EL (cell line): ENCODE data around the gene BBS9.
"Not testable (repeated sequence)": the region's sequence is repeated elsewhere in the genome, so short reads cannot be mapped to it uniquely, and the experiment has no call there.

Experiments
- DNase-seq: peaks from one replicate; pipeline ENCODE4 v3.0.0-alpha.2; 2016

The BBS9 gene

GRCh38 chr7:33200282-33200681 lies 70.9 kb downstream of the BBS9 start:
- DNase-seq: no peak

- no peak for DNase-seq
These were observed 72.5 kb downstream of the BBS9 start for GRCh38 chr7:33201821-33202220.

- no peak for DNase-seq
These were observed 81.6 kb downstream of the BBS9 start for GRCh38 chr7:33210958-33211357.

- DNase-seq: no peak
These were observed 82.8 kb downstream of the BBS9 start for GRCh38 chr7:33212144-33212543.

GRCh38 chr7:33215992-33216391 lies 86.6 kb downstream of the BBS9 start:
- no peak for DNase-seq

GRCh38 chr7:33217595-33217994 lies 88.2 kb downstream of the BBS9 start:
- DNase-seq: no peak

GRCh38 chr7:33218841-33219535 lies 89.6 kb downstream of the BBS9 start:
- DNase-seq: not testable (repeated sequence)

GRCh38 chr7:33220231-33220630 lies 90.9 kb downstream of the BBS9 start:
- DNase-seq: no peak

GRCh38 chr7:33221390-33221789 lies 92.0 kb downstream of the BBS9 start:
- DNase-seq: no peak

- DNase-seq: no peak
These were observed 103.3 kb downstream of the BBS9 start for GRCh38 chr7:33232632-33233145.

- DNase-seq: no peak
These were observed 104.3 kb downstream of the BBS9 start for GRCh38 chr7:33233659-33234058.

GRCh38 chr7:33237036-33237435 lies 107.7 kb downstream of the BBS9 start:
- DNase-seq: no peak

GRCh38 chr7:33243319-33243881 lies 114.0 kb downstream of the BBS9 start:
- peak; percentile 50 for DNase-seq

GRCh38 chr7:33248671-33249070 lies 119.3 kb downstream of the BBS9 start:
- DNase-seq: no peak

- peak; percentile 33 for DNase-seq
These were observed 121.1 kb downstream of the BBS9 start for GRCh38 chr7:33250421-33250871.

- DNase-seq: no peak
These were observed 121.9 kb downstream of the BBS9 start for GRCh38 chr7:33251301-33251700.

GRCh38 chr7:33258491-33258951 lies 129.2 kb downstream of the BBS9 start:
- no peak for DNase-seq

- no peak for DNase-seq
These were observed 132.2 kb downstream of the BBS9 start for GRCh38 chr7:33261585-33261984.

- DNase-seq: peak; percentile 23
These were observed 133.1 kb downstream of the BBS9 start for GRCh38 chr7:33262476-33262875.

GRCh38 chr7:33271839-33272371 lies 142.5 kb downstream of the BBS9 start:
- not testable (repeated sequence) for DNase-seq

- no peak for DNase-seq
These were observed 144.0 kb downstream of the BBS9 start for GRCh38 chr7:33273356-33273755.

- DNase-seq: no peak
These were observed 147.0 kb downstream of the BBS9 start for GRCh38 chr7:33276325-33276724.

- no peak for DNase-seq
These were observed 147.4 kb downstream of the BBS9 start for GRCh38 chr7:33276729-33277128.

GRCh38 chr7:33278095-33278494 lies 148.7 kb downstream of the BBS9 start:
- no peak for DNase-seq
